HepG2 (cell line): ENCODE data around the gene TP53I3. TPM values are rescaled to one million over a fixed set of nuclear protein-coding genes. Genes with fewer than 3 reads are reported as not detected.

Experiments
- CHD2 ChIP-seq: IDR thresholded peaks from 2 replicates; pipeline ENCODE4 v1.6.1; 2011; ENCODE audit warnings: low read depth, low read length, improper control_type of control experiment
- DR1 ChIP-seq: sonication (generic); formaldehyde crosslinking; IDR thresholded peaks from 2 replicates; pipeline ENCODE4 v1.8.0; 2021; ENCODE audit warnings: mild to moderate bottlenecking, missing genetic modification reagents, inconsistent platforms
- EEA1 ChIP-seq: sonication (generic); formaldehyde crosslinking; IDR thresholded peaks from 2 replicates; pipeline ENCODE4 v1.5.1; 2020; ENCODE audit warnings: mild to moderate bottlenecking, missing genetic modification reagents, borderline replicate concordance
- TAF15 ChIP-seq: fragments of 200-400 bp; formaldehyde crosslinking; IDR thresholded peaks from one replicate; pipeline ENCODE4 v1.6.1; 2018; ENCODE audit warnings: mild to moderate bottlenecking, low read depth, low read length; ENCODE audit not compliant: poor library complexity, severe bottlenecking
- ZMAT3 ChIP-seq: sonication (generic); formaldehyde crosslinking; conservative IDR thresholded peaks from 2 replicates; pipeline ENCODE4 v1.7.0; 2021; ENCODE audit warnings: missing genetic modification reagents
- ZNF598 ChIP-seq: sonication (generic); formaldehyde crosslinking; IDR thresholded peaks from 2 replicates; pipeline ENCODE4 v1.5.1; 2020; ENCODE audit warnings: mild to moderate bottlenecking, missing genetic modification reagents, borderline replicate concordance
- ZNF792 ChIP-seq: IDR thresholded peaks from 2 replicates; pipeline ENCODE4 v1.6.1; 2016
- polyA plus RNA-seq, 8 experiments: library from polyadenylated mRNA; depleted of rRNA in 3 of 8; stranded (reverse) in 7 of 8; unstranded in 1 of 8; fragments of >200 nt; fragmentation: Illumina TruSeq in 4 of 8; extraction: Trizol in 4 of 8; gene quantifications; 2 replicates each; pipeline versions ENCODE4 v1.2.1 to v1.2.3, GENCODE V29; 2011 to 2016; ENCODE audit warnings: low read depth in 4 of 8, missing spikeins in 1 of 8, mixed read lengths in 1 of 8; ENCODE audit not compliant: insufficient read depth in 1 of 8
- total RNA-seq, 5 experiments: library from RNA; depleted of rRNA; stranded (reverse); fragments of >200 nt; fragmentation: Illumina TruSeq; extraction: Trizol; gene quantifications; 2 replicates each; pipeline ENCODE4 v1.2.3, GENCODE V29; 2016; ENCODE audit warnings: low read depth in 1 of 5
- TF ChIP-seq, protein P1 (sequence below): sonication (generic); formaldehyde crosslinking; IDR thresholded peaks from 2 replicates; pipeline ENCODE4 v1.5.1; 2020; ENCODE audit warnings: mild to moderate bottlenecking, missing genetic modification reagents
- TF ChIP-seq, protein P2 (sequence below): sonication (generic); formaldehyde crosslinking; IDR thresholded peaks from 2 replicates; pipeline ENCODE4 v1.5.1; 2020; ENCODE audit warnings: missing genetic modification reagents, mild to moderate bottlenecking, borderline replicate concordance
- TF ChIP-seq, protein P3 (sequence below): sonication (generic); formaldehyde crosslinking; IDR thresholded peaks from 2 replicates; pipeline ENCODE4 v1.5.0; 2020; ENCODE audit warnings: mild to moderate bottlenecking, missing genetic modification reagents, borderline replicate concordance
- TF ChIP-seq, protein P4 (sequence below): sonication (generic); formaldehyde crosslinking; IDR thresholded peaks from 2 replicates; pipeline ENCODE4 v1.5.0; 2020; ENCODE audit warnings: missing genetic modification reagents
- TF ChIP-seq, protein P5 (sequence below): sonication (generic); formaldehyde crosslinking; IDR thresholded peaks from 2 replicates; pipeline ENCODE4 v1.9.0; 2022; ENCODE audit warnings: missing genetic modification reagents, mild to moderate bottlenecking, borderline replicate concordance

Gene TP53I3
- total and polyA plus RNA-seq, 2 of the 13 experiments (the other 11 are each of a cell fraction or from before 2014, with no cell fraction given), result 25.0 to 44.1 TPM

DNA sequence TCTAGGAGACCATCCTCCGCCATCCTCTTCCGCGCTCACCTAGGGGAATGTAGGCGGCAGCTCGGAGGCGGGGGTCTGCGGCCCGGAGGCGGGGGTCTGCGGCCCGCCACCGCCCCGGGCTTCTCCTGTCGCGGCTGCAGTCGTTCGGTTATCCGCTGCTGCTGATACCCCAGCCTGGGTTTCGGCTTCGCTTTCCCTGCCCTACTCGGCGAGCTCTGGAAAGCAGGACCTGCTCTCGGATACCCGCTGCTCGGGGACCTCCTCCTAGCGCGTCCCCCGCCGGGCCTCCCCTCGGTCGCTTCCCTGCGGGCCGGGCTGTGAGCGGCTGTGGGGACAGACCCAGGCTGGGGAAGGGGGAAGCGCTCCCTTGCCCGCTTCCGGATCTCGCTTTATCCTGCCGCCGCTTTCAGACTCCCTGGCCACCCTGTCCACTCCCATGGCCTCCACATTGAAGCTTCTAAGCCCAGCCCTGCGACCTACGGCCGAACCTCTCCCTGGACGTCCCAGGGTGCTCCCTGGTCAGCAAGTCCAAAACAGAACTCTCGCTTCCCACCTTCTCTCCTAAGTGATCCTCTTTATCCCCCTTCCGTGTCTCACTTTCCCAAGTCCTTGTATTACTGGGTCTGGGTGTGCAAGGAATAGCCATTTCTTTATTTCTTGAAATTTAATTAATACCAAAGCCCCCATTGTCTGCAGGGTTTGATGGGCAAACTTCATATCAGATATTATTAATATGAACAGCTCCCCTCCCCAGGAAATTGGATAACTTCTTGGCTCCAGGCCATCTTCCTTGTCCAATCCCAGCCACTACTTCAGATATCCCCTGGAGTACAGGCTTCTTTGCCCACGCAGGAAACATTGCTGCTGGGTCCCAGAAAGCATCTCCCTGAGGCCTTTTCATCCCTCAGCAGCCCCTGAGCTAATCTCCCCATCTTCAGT lies 34.3 kb downstream of the TP53I3 start (continued):
- TF ChIP-seq TAF15 (no peak), DR1 (CRISPR knock-in tag) (no peak), ZNF792 (CRISPR knock-in tag) (no peak), ZNF598 (CRISPR knock-in tag) (no peak), CHD2 (no peak), EEA1 (CRISPR knock-in tag) (no peak), ZMAT3 (CRISPR knock-in tag) (no peak)
- TF ChIP-seq, protein P1, sequence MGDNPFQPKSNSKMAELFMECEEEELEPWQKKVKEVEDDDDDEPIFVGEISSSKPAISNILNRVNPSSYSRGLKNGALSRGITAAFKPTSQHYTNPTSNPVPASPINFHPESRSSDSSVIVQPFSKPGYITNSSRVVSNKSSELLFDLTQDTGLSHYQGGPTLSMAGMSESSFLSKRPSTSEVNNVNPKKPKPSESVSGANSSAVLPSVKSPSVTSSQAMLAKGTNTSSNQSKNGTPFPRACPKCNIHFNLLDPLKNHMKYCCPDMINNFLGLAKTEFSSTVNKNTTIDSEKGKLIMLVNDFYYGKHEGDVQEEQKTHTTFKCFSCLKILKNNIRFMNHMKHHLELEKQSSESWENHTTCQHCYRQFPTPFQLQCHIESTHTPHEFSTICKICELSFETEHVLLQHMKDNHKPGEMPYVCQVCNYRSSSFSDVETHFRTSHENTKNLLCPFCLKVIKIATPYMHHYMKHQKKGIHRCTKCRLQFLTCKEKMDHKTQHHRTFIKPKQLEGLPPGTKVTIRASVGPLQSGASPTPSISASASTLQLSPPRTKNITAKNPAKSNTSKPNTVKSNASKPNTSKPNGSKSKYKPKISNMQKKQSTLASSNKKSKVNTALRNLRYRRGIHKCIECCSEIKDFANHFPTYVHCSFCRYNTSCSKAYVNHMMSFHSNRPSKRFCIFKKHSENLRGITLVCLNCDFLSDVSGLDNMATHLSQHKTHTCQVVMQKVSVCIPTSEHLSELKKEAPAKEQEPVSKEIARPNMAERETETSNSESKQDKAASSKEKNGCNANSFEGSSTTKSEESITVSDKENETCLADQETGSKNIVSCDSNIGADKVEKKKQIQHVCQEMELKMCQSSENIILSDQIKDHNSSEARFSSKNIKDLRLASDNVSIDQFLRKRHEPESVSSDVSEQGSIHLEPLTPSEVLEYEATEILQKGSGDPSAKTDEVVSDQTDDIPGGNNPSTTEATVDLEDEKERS (CRISPR knock-in tag), result no peak
- TF ChIP-seq, protein P2, sequence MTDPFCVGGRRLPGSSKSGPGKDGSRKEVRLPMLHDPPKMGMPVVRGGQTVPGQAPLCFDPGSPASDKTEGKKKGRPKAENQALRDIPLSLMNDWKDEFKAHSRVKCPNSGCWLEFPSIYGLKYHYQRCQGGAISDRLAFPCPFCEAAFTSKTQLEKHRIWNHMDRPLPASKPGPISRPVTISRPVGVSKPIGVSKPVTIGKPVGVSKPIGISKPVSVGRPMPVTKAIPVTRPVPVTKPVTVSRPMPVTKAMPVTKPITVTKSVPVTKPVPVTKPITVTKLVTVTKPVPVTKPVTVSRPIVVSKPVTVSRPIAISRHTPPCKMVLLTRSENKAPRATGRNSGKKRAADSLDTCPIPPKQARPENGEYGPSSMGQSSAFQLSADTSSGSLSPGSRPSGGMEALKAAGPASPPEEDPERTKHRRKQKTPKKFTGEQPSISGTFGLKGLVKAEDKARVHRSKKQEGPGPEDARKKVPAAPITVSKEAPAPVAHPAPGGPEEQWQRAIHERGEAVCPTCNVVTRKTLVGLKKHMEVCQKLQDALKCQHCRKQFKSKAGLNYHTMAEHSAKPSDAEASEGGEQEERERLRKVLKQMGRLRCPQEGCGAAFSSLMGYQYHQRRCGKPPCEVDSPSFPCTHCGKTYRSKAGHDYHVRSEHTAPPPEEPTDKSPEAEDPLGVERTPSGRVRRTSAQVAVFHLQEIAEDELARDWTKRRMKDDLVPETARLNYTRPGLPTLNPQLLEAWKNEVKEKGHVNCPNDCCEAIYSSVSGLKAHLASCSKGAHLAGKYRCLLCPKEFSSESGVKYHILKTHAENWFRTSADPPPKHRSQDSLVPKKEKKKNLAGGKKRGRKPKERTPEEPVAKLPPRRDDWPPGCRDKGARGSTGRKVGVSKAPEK (CRISPR knock-in tag), result no peak
- TF ChIP-seq, protein P3, sequence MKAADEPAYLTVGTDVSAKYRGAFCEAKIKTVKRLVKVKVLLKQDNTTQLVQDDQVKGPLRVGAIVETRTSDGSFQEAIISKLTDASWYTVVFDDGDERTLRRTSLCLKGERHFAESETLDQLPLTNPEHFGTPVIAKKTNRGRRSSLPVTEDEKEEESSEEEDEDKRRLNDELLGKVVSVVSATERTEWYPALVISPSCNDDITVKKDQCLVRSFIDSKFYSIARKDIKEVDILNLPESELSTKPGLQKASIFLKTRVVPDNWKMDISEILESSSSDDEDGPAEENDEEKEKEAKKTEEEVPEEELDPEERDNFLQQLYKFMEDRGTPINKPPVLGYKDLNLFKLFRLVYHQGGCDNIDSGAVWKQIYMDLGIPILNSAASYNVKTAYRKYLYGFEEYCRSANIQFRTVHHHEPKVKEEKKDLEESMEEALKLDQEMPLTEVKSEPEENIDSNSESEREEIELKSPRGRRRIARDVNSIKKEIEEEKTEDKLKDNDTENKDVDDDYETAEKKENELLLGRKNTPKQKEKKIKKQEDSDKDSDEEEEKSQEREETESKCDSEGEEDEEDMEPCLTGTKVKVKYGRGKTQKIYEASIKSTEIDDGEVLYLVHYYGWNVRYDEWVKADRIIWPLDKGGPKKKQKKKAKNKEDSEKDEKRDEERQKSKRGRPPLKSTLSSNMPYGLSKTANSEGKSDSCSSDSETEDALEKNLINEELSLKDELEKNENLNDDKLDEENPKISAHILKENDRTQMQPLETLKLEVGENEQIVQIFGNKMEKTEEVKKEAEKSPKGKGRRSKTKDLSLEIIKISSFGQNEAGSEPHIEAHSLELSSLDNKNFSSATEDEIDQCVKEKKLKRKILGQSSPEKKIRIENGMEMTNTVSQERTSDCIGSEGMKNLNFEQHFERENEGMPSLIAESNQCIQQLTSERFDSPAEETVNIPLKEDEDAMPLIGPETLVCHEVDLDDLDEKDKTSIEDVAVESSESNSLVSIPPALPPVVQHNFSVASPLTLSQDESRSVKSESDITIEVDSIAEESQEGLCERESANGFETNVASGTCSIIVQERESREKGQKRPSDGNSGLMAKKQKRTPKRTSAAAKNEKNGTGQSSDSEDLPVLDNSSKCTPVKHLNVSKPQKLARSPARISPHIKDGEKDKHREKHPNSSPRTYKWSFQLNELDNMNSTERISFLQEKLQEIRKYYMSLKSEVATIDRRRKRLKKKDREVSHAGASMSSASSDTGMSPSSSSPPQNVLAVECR (CRISPR knock-in tag), result peak; percentile 43; the same call in 1 of the 2 replicates
- TF ChIP-seq, protein P4, sequence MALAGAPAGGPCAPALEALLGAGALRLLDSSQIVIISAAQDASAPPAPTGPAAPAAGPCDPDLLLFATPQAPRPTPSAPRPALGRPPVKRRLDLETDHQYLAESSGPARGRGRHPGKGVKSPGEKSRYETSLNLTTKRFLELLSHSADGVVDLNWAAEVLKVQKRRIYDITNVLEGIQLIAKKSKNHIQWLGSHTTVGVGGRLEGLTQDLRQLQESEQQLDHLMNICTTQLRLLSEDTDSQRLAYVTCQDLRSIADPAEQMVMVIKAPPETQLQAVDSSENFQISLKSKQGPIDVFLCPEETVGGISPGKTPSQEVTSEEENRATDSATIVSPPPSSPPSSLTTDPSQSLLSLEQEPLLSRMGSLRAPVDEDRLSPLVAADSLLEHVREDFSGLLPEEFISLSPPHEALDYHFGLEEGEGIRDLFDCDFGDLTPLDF, result no peak
- TF ChIP-seq, protein P5, sequence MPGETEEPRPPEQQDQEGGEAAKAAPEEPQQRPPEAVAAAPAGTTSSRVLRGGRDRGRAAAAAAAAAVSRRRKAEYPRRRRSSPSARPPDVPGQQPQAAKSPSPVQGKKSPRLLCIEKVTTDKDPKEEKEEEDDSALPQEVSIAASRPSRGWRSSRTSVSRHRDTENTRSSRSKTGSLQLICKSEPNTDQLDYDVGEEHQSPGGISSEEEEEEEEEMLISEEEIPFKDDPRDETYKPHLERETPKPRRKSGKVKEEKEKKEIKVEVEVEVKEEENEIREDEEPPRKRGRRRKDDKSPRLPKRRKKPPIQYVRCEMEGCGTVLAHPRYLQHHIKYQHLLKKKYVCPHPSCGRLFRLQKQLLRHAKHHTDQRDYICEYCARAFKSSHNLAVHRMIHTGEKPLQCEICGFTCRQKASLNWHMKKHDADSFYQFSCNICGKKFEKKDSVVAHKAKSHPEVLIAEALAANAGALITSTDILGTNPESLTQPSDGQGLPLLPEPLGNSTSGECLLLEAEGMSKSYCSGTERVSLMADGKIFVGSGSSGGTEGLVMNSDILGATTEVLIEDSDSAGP, result peak; percentile 43
